ENCODE results near the gene DUSP1. TPM values are rescaled to one million over a fixed set of nuclear protein-coding genes. Genes with fewer than 3 reads are reported as not detected.
"Not testable (repeated sequence)": the region's sequence is repeated elsewhere in the genome, so short reads cannot be mapped to it uniquely, and the experiment has no call there.

Gene DUSP1
- polyA plus RNA-seq, 1 experiment, result 432 TPM

DNA sequence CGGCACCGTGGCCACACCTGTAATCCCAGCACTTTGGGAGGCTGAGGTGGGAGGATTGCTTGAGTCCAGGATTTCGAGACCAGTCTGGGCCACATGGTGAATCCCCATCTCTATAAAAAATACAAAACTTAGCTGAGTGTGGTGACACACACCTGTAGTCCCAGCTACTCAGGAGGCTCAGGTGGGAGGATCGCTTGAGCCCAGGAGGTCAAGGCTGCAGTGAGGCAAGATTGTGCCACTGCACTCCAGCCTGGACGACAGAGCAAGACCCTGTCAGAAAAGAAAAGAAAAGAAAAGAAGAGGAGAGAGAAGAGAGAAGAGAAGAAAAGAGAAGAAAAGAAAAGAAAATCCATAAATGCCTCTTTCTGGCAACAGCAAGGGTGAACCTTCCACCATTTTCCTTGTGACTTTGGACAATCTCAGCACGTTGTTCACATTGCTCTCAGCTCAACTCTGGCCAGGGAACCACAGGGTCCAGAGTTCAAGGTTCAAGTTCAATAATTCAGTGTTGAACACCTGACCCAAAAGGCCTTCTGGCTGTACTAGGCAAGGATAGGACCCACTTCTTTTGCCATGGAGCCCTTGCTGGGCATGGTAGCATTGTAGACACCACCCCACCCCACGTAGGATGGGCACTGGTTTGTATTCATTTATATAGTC lies 14.6 kb upstream of the DUSP1 start:
- Histone ChIP-seq H3K4me3 (ENCODE audit: low read depth, low read length) (no peak overlapping the region), H3K27me3 (ENCODE audit: control insufficient read depth, insufficient read depth, low read length) (no peaks in the 10 kb centered on the region), H3K36me3 (ENCODE audit: control insufficient read depth, insufficient read depth, low read length) (no peaks in the 10 kb centered on the region)
- ChIA-PET CTCF (no interaction called here), POLR2A (no interaction called here)
- TF ChIP-seq, protein P1, sequence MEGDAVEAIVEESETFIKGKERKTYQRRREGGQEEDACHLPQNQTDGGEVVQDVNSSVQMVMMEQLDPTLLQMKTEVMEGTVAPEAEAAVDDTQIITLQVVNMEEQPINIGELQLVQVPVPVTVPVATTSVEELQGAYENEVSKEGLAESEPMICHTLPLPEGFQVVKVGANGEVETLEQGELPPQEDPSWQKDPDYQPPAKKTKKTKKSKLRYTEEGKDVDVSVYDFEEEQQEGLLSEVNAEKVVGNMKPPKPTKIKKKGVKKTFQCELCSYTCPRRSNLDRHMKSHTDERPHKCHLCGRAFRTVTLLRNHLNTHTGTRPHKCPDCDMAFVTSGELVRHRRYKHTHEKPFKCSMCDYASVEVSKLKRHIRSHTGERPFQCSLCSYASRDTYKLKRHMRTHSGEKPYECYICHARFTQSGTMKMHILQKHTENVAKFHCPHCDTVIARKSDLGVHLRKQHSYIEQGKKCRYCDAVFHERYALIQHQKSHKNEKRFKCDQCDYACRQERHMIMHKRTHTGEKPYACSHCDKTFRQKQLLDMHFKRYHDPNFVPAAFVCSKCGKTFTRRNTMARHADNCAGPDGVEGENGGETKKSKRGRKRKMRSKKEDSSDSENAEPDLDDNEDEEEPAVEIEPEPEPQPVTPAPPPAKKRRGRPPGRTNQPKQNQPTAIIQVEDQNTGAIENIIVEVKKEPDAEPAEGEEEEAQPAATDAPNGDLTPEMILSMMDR (IDR thresholded peaks at IDR 0.05; ENCODE audit: insufficient read depth, low read depth, low read length), result no peak
- no peak for DNase-seq (ENCODE audit: low read depth)

DNA sequence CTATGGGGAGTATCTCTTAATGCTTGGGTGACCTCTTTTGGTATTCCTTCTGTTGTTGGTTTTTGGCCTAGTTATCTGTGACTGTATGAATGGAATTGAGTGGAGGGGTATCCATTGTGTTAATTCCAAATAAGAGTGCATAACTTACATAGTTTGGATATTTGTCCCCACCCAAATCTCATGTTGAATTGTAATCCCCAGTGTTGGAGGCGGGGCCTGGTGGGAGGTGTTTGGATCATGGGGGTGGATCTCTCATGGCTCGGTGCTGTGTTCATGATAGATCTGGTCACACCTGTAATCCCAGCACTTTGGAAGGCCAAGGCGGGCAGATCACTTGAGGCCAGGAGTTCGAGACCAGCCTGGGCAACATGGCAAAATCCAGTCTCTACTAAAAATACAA lies 13.2 kb upstream of the DUSP1 start:
- POLR2A ChIA-PET; H3K27me3 ChIP-seq (ENCODE audit: control insufficient read depth, insufficient read depth, low read length); H3K36me3 ChIP-seq (ENCODE audit: control insufficient read depth, insufficient read depth, low read length); DNase-seq (ENCODE audit: low read depth); H3K4me3 ChIP-seq (ENCODE audit: low read depth, low read length): not testable (repeated sequence)
- CTCF ChIA-PET, result interaction anchor here (0.6 kb wide), 1 partner anchor 113 kb away, joined by 3 read pairs; no protein-coding TSS in a partner anchor

DNA sequence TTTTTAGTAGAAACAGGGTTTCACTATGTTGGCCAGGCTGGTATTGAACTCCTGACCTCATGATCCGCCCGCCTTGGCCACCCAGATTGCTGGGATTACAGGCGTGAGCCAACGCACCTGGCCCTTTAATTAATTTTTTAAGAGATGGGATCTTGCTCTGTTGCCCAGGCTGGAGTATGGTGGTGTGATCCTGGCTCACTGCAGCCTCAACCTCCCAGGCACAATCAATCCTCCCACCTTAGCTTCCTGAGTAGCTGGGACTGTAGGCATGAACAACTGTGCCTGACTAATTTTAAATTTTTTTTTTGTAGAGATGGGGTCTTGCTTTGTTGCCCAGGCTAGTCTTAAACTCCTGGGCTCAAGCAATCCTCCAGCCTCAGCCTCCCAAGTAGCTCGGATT lies 12.3 kb upstream of the DUSP1 start:
- POLR2A ChIA-PET, result not testable (repeated sequence)

DNA sequence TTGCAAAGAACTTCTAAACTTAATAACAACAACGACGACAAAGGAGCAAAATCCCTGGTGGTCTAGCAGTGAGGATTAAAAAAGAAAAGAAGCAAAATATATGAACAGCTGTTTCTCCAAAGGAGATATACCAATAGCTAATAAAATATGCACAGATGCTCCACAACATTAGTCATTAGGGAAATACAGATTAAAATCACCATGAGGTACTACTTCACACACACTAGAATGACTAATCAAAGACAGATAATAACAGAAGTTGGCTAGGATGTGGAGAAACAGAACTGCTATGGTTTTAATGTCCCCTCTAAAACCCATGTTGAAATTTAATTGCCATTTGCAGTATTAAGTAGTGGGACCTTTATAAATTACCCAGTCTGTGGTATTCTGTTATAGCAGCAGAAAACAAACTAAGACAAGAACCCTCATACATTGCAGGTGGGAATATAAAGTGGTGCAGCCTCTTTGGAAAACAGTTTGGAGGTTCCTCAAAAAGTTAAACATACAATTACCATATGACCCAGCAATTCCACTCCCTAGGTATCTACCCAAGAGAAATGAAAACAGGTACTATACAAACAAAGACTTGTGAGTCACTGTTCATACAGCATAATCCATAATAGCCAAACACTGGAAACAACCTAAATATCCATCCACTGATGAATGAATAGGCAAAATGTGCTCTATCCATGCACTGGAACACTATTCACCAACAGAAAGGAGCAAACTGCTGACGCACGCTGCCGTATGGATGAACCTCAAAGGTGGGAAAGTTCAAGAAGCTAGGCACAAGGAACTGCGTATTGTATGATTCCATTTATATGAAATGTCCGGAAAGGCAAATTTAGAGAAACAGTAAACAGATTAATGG lies 11.4 kb upstream of the DUSP1 start:
- H3K36me3 ChIP-seq (ENCODE audit: control insufficient read depth, insufficient read depth, low read length), result no peaks in the 10 kb centered on the region
- no peaks in the 10 kb centered on the region for H3K27me3 ChIP-seq (ENCODE audit: control insufficient read depth, insufficient read depth, low read length)
- ChIA-PET POLR2A (interaction anchor here (0.6 kb wide), 1 partner anchor 9 kb away, joined by 3 read pairs; no protein-coding TSS in a partner anchor), CTCF (interaction anchor here (0.8 to 1.5 kb wide), 6 partner anchors 9 to 69 kb away, joined by 3 to 4 read pairs (median 4); no protein-coding TSS in a partner anchor)
- H3K4me3 ChIP-seq (ENCODE audit: low read depth, low read length), result no peak overlapping the region
- TF ChIP-seq, protein P1 (IDR thresholded peaks at IDR 0.05; ENCODE audit: insufficient read depth, low read depth, low read length), result no peak
- DNase-seq (ENCODE audit: low read depth), result no peak

More for the DNA sequence above, 12.3 kb upstream of the DUSP1 start:
- DNase-seq (ENCODE audit: low read depth); H3K27me3 ChIP-seq (ENCODE audit: control insufficient read depth, insufficient read depth, low read length); H3K4me3 ChIP-seq (ENCODE audit: low read depth, low read length); H3K36me3 ChIP-seq (ENCODE audit: control insufficient read depth, insufficient read depth, low read length): not testable (repeated sequence)
- CTCF ChIA-PET, result interaction anchor here (0.6 to 1.3 kb wide), 3 partner anchors 66 to 669 kb away, joined by 3 to 4 read pairs (median 3); no protein-coding TSS in a partner anchor

DNA sequence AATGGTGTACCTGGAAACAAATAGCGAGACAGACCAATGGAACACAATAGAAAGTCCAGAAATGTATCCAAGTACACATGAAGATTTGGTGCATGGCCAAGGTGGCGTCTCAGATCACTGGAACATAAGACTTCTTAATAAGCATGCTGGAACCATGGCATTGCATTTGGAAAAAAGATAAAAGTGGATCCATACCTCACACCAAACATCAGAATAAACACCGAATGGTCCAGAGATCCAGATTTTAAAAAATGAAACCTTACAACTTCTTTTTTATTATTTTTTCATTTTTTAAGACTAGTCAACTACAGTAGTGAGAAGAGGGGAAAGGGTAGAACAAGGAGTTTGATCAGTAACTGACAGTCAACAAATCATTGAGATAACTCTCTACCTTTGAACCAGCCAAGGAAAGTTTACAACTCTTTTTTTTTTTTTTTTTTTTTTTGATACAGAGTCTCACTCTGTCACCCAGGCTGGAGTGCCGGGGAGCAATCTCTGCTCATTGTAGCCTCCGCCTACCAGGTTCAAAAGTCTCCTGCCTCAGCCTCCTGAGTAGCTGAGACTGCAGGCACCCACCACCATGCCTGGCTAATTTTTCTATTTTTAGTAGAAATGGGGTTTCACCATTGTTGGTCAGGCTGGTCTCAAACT lies 8.8 kb upstream of the DUSP1 start:
- Histone ChIP-seq H3K36me3 (ENCODE audit: control insufficient read depth, insufficient read depth, low read length) (no peaks in the 10 kb centered on the region), H3K4me3 (ENCODE audit: low read depth, low read length) (no peak overlapping the region), H3K27me3 (ENCODE audit: control insufficient read depth, insufficient read depth, low read length) (no peaks in the 10 kb centered on the region)
- CTCF ChIA-PET, result no interaction called here
- POLR2A ChIA-PET, result no interaction called here
- TF ChIP-seq, protein P1 (IDR thresholded peaks at IDR 0.05; ENCODE audit: insufficient read depth, low read depth, low read length), result no peak
- no peak for DNase-seq (ENCODE audit: low read depth)
